ENCODE measurements around the gene CETP. TPM values are rescaled to one million over a fixed set of nuclear protein-coding genes. Genes with fewer than 3 reads are reported as not detected.

The CETP gene
- total and polyA plus RNA-seq, 2 of the 8 experiments (the other 6 are each of a cell fraction or from before 2014, with no cell fraction given), result not detected

GRCh38 chr16:57003439-57004386 lies 42.0 kb downstream of the CETP start:
- Histone ChIP-seq H4K8ac (ENCODE audit: extremely low read depth, insufficient read depth, low read length) (no peak overlapping the region; the same call in 1 of the 2 replicates), H3K56ac (replicated peaks; ENCODE audit: insufficient read length, low read depth, low read length) (no peak overlapping the region), H2AK5ac (ENCODE audit: low read depth, low read length) (peak overlapping the region; percentile 87; the same call in 1 of the 2 replicates), H3K79me1 (ENCODE audit: low read depth, low read length) (no peaks in the 10 kb centered on the region), H2BK120ac (replicated peaks; ENCODE audit: low read depth, low read length) (no peak overlapping the region), H3K23ac (ENCODE audit: insufficient read length) (no peak overlapping the region), H3K79me2 (ENCODE audit: control insufficient read depth in 1 of 2, insufficient read depth in 2 of 2, low read length in 2 of 2) (no peaks in the 10 kb centered on the region), H3K18ac (ENCODE audit: extremely low read depth, low read length) (no peak overlapping the region), H3K23me2 (ENCODE audit: low read depth, low read length) (no peaks in the 10 kb centered on the region), H3K36me3 (ENCODE audit: control insufficient read depth in 2 of 4, insufficient read depth in 4 of 4, low read length in 3 of 4) (no peaks in the 10 kb centered on the region), H4K5ac (ENCODE audit: insufficient read length, low read depth, low read length) (no peak overlapping the region), H3K9ac (replicated peaks in 1 of 4; ENCODE audit: extremely low read depth in 1 of 4, low read depth in 3 of 4, low read length in 3 of 4) (no peak overlapping the region), H3K9me3 (ENCODE audit: insufficient read depth in 2 of 2, low read depth in 1 of 2, low read length in 1 of 2) (no peaks in the 10 kb centered on the region), H2BK20ac (ENCODE audit: low read length) (0 out of 2 replicates have a peak overlapping the region, but pooled peaks have one; percentile 37), H3K4me3 (ENCODE audit: extremely low read depth in 1 of 4, insufficient read depth in 2 of 4, low read depth in 3 of 4, low read length in 4 of 4) (no peak overlapping the region), H3K27ac (ENCODE audit: low read depth, low read length) (no peak overlapping the region), H4K91ac (replicated peaks; ENCODE audit: insufficient read length, low read length) (no peak overlapping the region), H2BK5ac (ENCODE audit: low read depth, low read length) (no peak overlapping the region), H4K20me1 (replicated peaks in 1 of 2; ENCODE audit: control insufficient read depth in 1 of 2, insufficient read depth in 2 of 2, low read length in 2 of 2) (no peaks in the 10 kb centered on the region), H3K4ac (replicated peaks; ENCODE audit: insufficient read length, low read depth, low read length) (no peak overlapping the region), H2BK12ac (ENCODE audit: low read depth, low read length) (peak overlapping the region; percentile 23; the same call in 1 of the 2 replicates), H2BK15ac (ENCODE audit: low read length) (no peak overlapping the region), H2AFZ (ENCODE audit: low read length) (no peak overlapping the region), H3K27me3 (replicated peaks in 1 of 4; ENCODE audit: control insufficient read depth in 3 of 4, extremely low read depth in 1 of 4, insufficient read depth in 3 of 4, low read length in 3 of 4) (no peaks in the 10 kb centered on the region), H3K4me1 (replicated peaks in 1 of 4; ENCODE audit: control insufficient read depth in 3 of 4, insufficient read depth in 4 of 4, low read length in 3 of 4) (peaks cover 0 to 11% (median 6%) of the 10 kb centered on the region in 4 experiments; a peak in 4 of 7 replicates), H3K14ac (ENCODE audit: insufficient read length) (no peak overlapping the region), H3K4me2 (ENCODE audit: insufficient read depth in 1 of 2, low read depth in 2 of 2, low read length in 2 of 2) (no peak overlapping the region)
- no peak for TF ChIP-seq KDM5A (IDR thresholded peaks at IDR 0.05; ENCODE audit: low read length)
- no peak for TF ChIP-seq TAF7 (optimal IDR thresholded peaks at IDR 0.05; ENCODE audit: borderline replicate concordance, low read depth, low read length)
- TF ChIP-seq USF2 (IDR thresholded peaks at IDR 0.05; ENCODE audit: low read length), result no peak
- TF ChIP-seq SP4 (IDR thresholded peaks at IDR 0.05; ENCODE audit: low read length), result no peak
- no peak for TF ChIP-seq RAD21 (IDR thresholded peaks at IDR 0.05 in 1 of 2, conservative IDR thresholded peaks at IDR 0.05 in 1 of 2; ENCODE audit: low read depth in 2 of 2, low read length in 2 of 2)
- CTCF ChIA-PET (ENCODE audit: partially characterized antibody), result interaction anchor here (1.2 to 2.2 kb wide), 8 partner anchors 8 to 152 kb away, joined by 3 to 11 read pairs (median 4); no protein-coding TSS in a partner anchor
- FAIRE-seq (no peak), DNase-seq (ENCODE audit: low read depth in 1 of 2, low spot score in 2 of 2) (no peak)
- 80% methylated on average over 22 of the region's 22 CpGs; no CpG with 5 or more reads in 1 of the 2 experiments for WGBS, 2 experiments (ENCODE audit: extremely low coverage in 1 of 2, insufficient coverage in 1 of 2, insufficient read length in 1 of 2, insufficient replicate concordance in 2 of 2, low coverage in 1 of 2, low lambda C conversion rate in 2 of 2, missing lambda C conversion rate in 1 of 2)
- POLR2A ChIA-PET (ENCODE audit: partially characterized antibody), result interaction anchor here (1.6 kb wide), 1 partner anchor 10 kb away, joined by 3 read pairs; no protein-coding TSS in a partner anchor
